ENCODE data around the gene EIPR1.
A peak's percentile ranks its signal among the peaks of the same experiment; 100 is the strongest.

The EIPR1 gene

DNA sequence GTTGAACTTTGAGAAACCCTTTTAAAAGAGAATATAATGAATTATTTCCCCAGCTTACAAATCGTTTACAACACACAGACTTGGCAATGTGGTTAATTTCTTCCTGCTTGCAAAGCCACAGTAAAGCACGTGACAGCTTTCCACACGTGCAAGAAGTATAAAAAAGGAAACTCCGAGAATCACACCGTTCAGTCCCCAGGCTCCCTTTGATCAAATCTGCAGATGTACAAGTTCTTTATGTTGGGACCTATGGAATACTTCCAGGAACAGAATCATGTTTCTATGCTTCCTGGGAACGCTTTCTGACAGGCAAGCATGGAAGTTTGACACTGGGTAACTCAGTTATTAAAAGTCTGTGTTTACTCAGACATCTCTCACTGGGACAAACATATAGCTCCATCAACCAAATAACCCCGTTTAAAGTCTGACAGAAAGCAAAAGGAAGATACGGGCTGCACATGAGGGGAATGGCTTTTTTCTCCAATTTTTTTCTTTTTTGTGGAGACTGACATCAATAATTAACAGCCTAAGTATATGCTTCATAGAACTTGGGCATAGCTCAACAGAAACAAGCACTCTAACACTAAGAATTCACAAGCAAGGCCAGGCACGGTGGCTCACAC lies 134.8 kb downstream of the EIPR1 start:
- H3K4me3 ChIP-seq (ENCODE audit: low read length): no peak overlapping the region
- TF ChIP-seq, protein P1, sequence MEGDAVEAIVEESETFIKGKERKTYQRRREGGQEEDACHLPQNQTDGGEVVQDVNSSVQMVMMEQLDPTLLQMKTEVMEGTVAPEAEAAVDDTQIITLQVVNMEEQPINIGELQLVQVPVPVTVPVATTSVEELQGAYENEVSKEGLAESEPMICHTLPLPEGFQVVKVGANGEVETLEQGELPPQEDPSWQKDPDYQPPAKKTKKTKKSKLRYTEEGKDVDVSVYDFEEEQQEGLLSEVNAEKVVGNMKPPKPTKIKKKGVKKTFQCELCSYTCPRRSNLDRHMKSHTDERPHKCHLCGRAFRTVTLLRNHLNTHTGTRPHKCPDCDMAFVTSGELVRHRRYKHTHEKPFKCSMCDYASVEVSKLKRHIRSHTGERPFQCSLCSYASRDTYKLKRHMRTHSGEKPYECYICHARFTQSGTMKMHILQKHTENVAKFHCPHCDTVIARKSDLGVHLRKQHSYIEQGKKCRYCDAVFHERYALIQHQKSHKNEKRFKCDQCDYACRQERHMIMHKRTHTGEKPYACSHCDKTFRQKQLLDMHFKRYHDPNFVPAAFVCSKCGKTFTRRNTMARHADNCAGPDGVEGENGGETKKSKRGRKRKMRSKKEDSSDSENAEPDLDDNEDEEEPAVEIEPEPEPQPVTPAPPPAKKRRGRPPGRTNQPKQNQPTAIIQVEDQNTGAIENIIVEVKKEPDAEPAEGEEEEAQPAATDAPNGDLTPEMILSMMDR (IDR thresholded peaks at IDR 0.05; ENCODE audit: insufficient read depth, low read depth, low read length, missing control alignments): no peak
- no peak for DNase-seq (ENCODE audit: low read depth)

DNA sequence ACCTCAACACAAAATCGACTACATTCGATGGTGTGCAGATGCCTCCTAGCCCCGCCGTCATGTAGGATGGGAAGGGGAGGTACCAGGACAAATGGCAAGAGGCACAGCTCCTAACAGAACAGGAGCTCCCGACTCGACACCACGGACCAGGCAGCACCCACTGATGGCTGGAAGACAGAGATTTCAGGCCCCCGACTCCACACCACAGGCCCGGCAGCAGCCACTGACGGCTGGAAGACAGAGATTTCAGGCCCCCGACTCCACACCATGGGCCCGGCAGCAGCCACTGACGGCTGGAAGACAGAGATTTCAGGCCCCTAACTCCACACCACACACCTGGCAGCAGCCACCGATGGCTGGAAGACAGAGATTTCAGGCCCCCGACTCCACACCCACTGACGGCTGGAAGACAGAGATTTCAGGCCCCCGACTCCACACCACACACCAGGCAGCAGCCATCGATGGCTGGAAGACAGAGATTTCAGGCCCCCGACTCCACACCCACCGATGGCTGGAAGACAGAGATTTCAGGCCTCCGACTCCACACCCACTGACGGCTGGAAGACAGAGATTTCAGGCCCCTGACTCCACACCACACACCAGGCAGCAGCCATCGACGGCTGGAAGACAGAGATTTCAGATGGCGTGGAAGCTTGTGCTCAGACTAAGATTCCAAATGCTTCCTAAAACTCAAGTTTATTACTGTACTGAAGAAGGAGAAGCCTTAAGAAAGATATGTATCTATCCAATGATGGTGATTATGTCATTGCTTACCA lies 135.5 kb downstream of the EIPR1 start:
- no peak for DNase-seq (ENCODE audit: low read depth)
- no peak overlapping the region for H3K4me3 ChIP-seq (ENCODE audit: low read length)
- TF ChIP-seq, protein P1 (IDR thresholded peaks at IDR 0.05; ENCODE audit: insufficient read depth, low read depth, low read length, missing control alignments): no peak

DNA sequence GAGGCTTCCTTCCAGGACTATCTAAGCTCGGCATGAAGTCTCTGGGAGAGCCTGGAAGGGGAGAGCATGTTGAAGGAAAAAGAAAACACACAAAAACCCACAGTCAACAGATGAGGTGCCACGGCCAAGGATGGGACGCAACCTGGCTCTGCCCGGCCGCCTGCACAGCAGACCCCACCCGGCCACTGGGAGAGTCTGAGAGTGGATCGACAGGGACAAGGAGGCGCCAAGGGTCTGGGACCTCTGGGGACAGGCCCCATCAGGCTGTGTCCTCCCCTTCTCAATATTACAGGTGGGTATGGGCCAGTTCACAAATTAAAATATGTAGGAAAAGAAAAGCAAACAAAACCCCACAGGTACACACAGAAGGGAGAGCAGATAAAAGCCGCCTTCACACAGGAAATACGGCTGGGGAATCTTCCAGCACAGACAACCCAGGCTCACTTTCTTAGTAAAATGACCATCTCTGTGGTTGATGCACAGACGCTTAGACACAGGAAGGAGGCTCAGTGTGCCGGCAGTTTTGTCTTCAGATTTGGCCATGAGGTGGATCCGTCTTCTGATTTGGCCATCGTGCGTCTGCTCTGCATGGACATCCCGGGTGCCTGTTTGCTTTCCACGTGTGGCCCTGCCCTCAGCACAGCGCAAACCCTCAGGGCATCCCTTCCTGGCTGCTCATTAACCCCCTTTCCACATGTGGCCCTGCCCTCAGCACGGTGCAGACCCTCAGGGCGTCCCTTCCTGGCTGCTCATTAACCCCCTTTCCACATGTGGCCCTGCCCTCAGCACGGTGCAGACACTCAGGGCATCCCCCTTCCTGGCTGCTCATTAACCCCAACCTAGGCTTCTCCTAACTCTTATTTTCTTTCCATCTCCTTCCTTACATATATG lies 138.4 kb downstream of the EIPR1 start:
- H3K4me3 ChIP-seq (ENCODE audit: low read length): no peak overlapping the region
- DNase-seq (ENCODE audit: low read depth): no peak
- TF ChIP-seq, protein P1 (IDR thresholded peaks at IDR 0.05; ENCODE audit: insufficient read depth, low read depth, low read length, missing control alignments): no peak

DNA sequence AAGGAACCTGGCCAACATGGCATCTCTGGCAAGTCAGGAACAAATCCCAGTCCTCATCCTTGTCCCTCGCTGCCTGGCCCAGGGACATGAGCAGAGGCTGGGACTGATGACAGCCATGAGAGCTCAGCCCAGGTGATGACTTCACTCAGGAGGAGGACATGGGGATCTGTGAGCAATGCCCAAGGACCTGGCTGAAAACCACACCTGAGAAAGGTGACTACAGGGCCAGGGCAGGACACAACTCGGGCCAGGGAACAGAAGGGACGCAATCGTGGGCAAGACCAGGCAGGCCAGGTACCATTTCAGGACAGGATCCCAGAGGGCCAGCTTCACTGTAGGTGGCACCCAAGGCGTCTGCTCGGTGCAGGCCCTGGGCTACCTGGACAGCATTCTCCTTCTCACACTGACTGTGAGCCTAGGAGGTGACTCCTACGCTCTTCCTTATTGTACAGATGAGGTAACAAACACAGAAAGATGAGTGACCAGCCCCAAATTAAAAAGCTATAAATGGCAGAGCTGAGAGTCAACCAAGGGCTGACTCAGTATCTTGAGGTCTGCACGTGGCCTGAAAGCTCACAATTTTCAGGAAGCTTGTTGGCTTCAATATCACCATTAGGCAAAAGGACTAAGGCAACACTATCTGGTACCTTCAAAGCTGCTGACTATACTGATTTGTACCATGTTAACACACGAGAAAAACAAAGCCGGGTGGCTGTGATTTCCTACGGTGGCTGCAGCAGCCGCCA lies 141.1 kb downstream of the EIPR1 start:
- DNase-seq (ENCODE audit: low read depth): peak; percentile 19
- no peak overlapping the region for H3K4me3 ChIP-seq (ENCODE audit: low read length)
- TF ChIP-seq, protein P1 (IDR thresholded peaks at IDR 0.05; ENCODE audit: insufficient read depth, low read depth, low read length, missing control alignments): no peak

GRCh38 chr2:3233877-3234276 lies 143.7 kb downstream of the EIPR1 start:
- no peak overlapping the region for H3K4me3 ChIP-seq (ENCODE audit: low read length)
- TF ChIP-seq, protein P1 (IDR thresholded peaks at IDR 0.05; ENCODE audit: insufficient read depth, low read depth, low read length, missing control alignments): no peak
- no peak for DNase-seq (ENCODE audit: low read depth)

GRCh38 chr2:3229221-3229620 lies 148.4 kb downstream of the EIPR1 start:
- TF ChIP-seq, protein P1 (IDR thresholded peaks at IDR 0.05; ENCODE audit: insufficient read depth, low read depth, low read length, missing control alignments): no peak
- DNase-seq (ENCODE audit: low read depth): no peak
- H3K4me3 ChIP-seq (ENCODE audit: low read length): no peak overlapping the region

All from epithelial cell of esophagus (primary cell).